ENCODE results near the gene TIAM2.

DNA sequence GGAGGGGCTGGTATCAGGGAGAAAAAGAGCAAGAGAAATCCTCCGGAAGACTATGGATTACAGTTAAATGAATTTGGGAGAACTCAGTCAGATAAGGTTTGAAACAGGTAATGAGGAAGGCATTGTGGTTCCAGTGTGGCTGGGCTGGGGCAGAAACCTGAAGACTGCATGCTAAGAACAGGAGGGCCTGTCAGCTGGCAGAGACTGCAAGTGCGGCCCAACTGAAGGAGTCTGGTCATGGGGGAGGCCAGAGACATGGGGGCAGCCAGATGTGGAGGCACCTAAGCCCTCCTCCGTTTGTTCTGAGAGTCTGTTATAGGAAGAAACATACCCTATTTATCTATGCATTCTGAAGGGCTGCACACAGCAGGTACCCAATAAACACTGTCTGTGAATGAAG, 302.6 kb downstream of the TIAM2 start:
- TF ChIP-seq, protein P1, sequence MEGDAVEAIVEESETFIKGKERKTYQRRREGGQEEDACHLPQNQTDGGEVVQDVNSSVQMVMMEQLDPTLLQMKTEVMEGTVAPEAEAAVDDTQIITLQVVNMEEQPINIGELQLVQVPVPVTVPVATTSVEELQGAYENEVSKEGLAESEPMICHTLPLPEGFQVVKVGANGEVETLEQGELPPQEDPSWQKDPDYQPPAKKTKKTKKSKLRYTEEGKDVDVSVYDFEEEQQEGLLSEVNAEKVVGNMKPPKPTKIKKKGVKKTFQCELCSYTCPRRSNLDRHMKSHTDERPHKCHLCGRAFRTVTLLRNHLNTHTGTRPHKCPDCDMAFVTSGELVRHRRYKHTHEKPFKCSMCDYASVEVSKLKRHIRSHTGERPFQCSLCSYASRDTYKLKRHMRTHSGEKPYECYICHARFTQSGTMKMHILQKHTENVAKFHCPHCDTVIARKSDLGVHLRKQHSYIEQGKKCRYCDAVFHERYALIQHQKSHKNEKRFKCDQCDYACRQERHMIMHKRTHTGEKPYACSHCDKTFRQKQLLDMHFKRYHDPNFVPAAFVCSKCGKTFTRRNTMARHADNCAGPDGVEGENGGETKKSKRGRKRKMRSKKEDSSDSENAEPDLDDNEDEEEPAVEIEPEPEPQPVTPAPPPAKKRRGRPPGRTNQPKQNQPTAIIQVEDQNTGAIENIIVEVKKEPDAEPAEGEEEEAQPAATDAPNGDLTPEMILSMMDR (IDR thresholded peaks at IDR 0.05), result no peak
- no peak for TF ChIP-seq POLR2AphosphoS5 (IDR thresholded peaks at IDR 0.05)
- TF ChIP-seq POLR2A (IDR thresholded peaks at IDR 0.05), result no peak
- no peak for TF ChIP-seq EP300 (IDR thresholded peaks at IDR 0.05; ENCODE audit: low read depth)

Data from transverse colon (tissue), 4 donors.